Kidney epithelial cell (primary cell): ENCODE measurements around the gene CCDC57. TPM values are rescaled to one million over a fixed set of nuclear protein-coding genes. Genes with fewer than 3 reads are reported as not detected.

ENCODE experiments used
- DNase-seq: peaks from one replicate; pipeline ENCODE4 v3.0.0-alpha.2; 2010; ENCODE audit warnings: low read depth
- H3K27me3 ChIP-seq: 2 replicates; pipeline ENCODE4 v1.6.0; 2011; ENCODE audit warnings: low read length; ENCODE audit not compliant: control insufficient read depth, insufficient read depth
- H3K36me3 ChIP-seq: 2 replicates; pipeline ENCODE4 v1.5.1; 2011; ENCODE audit warnings: low read length; ENCODE audit not compliant: control insufficient read depth, insufficient read depth
- H3K4me3 ChIP-seq: 2 replicates; pipeline ENCODE4 v1.5.1; 2011; ENCODE audit warnings: low read depth, mild to moderate bottlenecking, control low read depth, low read length
- total RNA-seq: library from RNA; depleted of rRNA; stranded (reverse); fragments of >200 nt; gene quantifications from 2 replicates; pipeline ENCODE4 v1.2.3, GENCODE V29; 2015
- TF ChIP-seq, protein P1 (sequence below): IDR thresholded peaks from 2 replicates; pipeline ENCODE4 v1.5.1; 2011; ENCODE audit warnings: mild to moderate bottlenecking, moderate library complexity, low read length, control low read depth, inconsistent platforms; ENCODE audit not compliant: insufficient read depth, poor library complexity, severe bottlenecking

CCDC57 gene
- total RNA-seq, 1 donor from 2014 or later = 25.5 TPM

DNA sequence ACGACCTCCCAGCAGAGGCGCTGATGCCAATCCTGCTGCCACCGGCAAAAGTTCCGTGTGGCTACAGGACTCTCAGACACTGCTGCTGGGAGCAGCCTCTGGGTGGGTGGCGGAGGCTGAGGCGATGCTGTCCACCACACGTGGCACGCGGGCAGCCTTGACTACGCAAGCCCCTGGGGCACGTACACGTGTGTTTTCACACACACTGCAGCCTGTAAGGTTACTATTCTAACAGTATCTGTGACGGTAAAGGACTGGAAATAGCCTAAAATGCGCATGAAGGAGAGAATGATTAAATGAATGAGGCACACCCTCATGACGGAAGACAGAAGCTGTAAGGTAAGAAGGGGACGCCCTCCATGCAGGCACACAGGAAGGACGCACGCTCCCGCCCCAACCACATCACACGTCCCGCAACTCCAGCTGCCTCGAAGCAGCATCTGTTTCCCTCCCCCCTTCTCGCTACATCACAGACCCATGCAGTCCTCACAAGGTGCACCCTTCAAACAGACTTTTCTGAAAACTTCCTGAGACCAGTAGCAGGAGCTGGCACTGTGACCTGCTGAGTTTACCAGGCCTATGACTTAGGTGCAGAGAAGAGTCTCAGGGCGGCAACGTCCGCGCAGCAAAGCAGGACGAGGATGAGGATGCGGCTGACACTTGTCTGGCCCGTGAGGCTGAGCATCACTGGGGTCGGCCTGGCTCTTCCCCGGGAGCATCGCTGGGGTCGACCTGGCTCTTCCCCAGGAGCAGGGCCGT lies 85.9 kb downstream of the CCDC57 start:
- Histone ChIP-seq H3K4me3 (no peak overlapping the region), H3K27me3 (no peaks in the 10 kb centered on the region), H3K36me3 (no peaks in the 10 kb centered on the region)
- TF ChIP-seq, protein P1, sequence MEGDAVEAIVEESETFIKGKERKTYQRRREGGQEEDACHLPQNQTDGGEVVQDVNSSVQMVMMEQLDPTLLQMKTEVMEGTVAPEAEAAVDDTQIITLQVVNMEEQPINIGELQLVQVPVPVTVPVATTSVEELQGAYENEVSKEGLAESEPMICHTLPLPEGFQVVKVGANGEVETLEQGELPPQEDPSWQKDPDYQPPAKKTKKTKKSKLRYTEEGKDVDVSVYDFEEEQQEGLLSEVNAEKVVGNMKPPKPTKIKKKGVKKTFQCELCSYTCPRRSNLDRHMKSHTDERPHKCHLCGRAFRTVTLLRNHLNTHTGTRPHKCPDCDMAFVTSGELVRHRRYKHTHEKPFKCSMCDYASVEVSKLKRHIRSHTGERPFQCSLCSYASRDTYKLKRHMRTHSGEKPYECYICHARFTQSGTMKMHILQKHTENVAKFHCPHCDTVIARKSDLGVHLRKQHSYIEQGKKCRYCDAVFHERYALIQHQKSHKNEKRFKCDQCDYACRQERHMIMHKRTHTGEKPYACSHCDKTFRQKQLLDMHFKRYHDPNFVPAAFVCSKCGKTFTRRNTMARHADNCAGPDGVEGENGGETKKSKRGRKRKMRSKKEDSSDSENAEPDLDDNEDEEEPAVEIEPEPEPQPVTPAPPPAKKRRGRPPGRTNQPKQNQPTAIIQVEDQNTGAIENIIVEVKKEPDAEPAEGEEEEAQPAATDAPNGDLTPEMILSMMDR = no peak
- no peak for DNase-seq

DNA sequence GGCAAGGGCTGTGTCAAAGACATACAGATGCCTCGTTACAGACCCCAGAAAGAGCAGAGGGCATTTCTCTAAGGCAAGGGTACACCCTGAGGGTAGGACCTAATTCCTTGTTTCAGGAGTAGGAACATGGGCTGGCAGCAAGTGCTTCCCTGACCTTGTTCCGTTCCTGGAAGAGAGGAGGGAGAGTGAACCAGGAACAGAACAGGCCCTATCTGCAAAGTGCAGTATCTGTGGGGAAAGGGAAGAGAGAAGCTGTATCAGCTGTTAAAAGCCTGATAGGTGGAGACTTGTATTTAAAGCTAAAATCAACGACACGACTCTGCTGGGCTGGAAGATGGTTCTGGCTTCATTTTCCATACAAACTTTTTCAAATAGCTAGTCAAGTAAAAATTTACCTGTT lies 88.5 kb downstream of the CCDC57 start:
- DNase-seq = no peak
- Histone ChIP-seq H3K36me3 (no peaks in the 10 kb centered on the region), H3K27me3 (no peaks in the 10 kb centered on the region), H3K4me3 (no peak overlapping the region)
- TF ChIP-seq, protein P1 = no peak

DNA sequence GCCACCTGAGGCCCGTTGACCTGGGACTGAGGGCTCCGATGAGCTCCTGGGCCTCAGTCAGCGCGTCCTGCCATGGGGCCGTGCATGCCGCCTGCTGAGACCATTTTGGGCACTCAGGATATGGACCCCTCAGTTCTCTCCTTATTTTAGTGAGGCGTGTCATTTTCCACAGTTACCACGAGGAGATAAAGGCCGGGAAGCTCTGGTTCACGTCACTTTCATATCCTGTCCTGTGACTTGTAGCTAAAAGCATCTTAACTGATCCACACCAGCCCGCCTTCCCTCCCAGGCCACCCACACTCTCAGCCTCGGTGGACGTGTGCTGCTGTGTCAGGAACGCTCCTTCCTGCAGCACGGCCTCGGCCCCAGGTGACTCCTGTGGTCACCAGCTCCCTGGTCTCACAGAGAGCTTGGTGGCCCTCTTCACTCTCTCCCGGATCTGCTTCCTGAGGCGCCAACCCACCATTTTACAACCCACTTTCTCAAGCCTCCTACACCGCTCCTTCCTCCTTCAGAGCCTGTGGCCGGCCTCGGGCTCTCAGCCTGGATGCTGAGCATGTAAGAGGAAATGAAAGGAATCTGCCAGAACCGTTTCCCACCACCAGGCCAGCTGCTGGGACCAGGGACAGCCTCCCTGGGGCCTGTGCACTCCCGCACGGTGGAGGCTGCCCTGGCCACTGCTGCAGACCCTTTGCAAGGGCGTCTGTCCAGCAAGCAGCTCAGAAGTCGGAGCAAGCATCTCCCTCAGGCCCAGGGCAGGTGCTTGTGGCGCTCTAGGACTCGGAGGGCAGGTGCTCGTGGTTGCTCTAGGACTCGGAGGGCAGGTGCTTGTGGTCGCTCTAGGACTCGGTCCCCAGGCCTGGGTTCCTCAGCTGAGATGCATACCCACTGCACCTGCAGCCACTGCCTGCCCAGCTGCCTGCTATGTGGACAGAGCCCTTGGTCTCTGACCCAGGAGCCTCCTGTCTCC lies 90.7 kb downstream of the CCDC57 start:
- no peak overlapping the region for H3K4me3 ChIP-seq
- no peak for DNase-seq
- H3K27me3 ChIP-seq = no peaks in the 10 kb centered on the region
- peaks cover 1% of the 10 kb centered on the region for H3K36me3 ChIP-seq
- TF ChIP-seq, protein P1 = no peak

DNA sequence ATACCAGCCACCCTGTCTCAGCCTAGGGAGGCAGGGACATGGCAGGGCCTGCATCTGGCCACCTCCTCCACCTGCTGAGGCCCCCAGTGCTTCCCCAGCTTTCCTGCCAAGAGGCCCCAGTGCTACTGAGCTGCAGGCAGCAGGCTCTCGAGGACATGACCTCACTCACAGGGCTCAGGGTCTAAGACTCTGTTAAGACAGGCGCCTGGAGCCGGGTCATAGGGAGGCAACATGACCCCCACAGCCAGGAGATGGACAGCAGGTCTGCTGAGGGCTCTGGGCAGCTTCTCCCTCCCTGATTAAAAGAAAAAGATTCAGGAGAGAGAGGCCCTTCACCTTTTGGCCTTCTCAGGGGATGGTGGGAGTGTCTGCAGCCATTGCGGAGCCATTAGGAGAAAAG lies 91.4 kb downstream of the CCDC57 start:
- Histone ChIP-seq H3K4me3 (no peak overlapping the region), H3K27me3 (no peaks in the 10 kb centered on the region), H3K36me3 (peaks cover 1% of the 10 kb centered on the region)
- DNase-seq = no peak
- TF ChIP-seq, protein P1 = no peak

DNA sequence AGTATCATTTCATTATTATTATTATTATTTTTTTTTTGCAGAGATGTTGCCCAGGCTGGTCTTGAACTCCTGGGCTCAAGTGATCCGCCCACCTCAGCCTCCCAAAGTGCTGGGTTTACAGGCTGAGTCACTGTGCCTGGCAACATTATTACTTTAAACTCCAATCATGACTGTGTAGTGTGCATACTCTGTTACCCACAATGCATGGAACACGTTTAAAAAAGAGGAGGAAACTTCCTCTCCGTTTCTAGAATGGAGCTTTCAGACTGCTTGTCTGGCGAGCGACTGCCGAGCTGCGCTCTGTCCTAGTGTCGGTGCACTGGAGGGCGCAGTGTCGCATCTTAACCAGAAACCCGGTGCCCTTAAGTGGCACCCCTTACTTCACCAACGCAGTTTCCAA lies 92.5 kb downstream of the CCDC57 start:
- H3K4me3 ChIP-seq = no peak overlapping the region
- H3K27me3 ChIP-seq = no peaks in the 10 kb centered on the region
- TF ChIP-seq, protein P1 = no peak
- H3K36me3 ChIP-seq = peaks cover 1% of the 10 kb centered on the region
- DNase-seq = no peak
